DND-41 (cell line): Measurements from ENCODE around the gene KIF1A.

Experiments
- ATAC-seq: fragments of 200-7000 bp; cut with Tn5 transposase; 3 replicates; pipeline ENCODE4 v1.9.1; 2021; ENCODE audit warnings: low read depth; ENCODE audit not compliant: insufficient read depth
- DNase-seq: peaks from one replicate; pipeline ENCODE4 v3.0.0-alpha.2; 2020
- H2AFZ ChIP-seq: 2 replicates; pipeline ENCODE4 v1.6.0; 2012; ENCODE audit warnings: low read depth, low read length
- H3K27ac ChIP-seq: 2 replicates; pipeline ENCODE4 v1.5.1; 2012; ENCODE audit warnings: low read length, inconsistent platforms
- H3K27me3 ChIP-seq: fragments of 200-600 bp; sonication (generic); 2 replicates; pipeline ENCODE4 v1.6.0; 2012; ENCODE audit warnings: low read length, mild to moderate bottlenecking, inconsistent platforms; ENCODE audit not compliant: insufficient read depth, poor library complexity
- H3K36me3 ChIP-seq: 2 replicates; pipeline ENCODE4 v1.5.1; 2012; ENCODE audit warnings: low read length, inconsistent platforms; ENCODE audit not compliant: insufficient read depth
- H3K4me1 ChIP-seq: 2 replicates; pipeline ENCODE4 v1.5.1; 2012; ENCODE audit warnings: mild to moderate bottlenecking, low read length; ENCODE audit not compliant: insufficient read depth
- H3K4me2 ChIP-seq: 2 replicates; pipeline ENCODE4 v1.6.0; 2012; ENCODE audit warnings: mild to moderate bottlenecking, moderate library complexity, low read length, inconsistent platforms; ENCODE audit not compliant: insufficient read depth
- H3K4me3 ChIP-seq, 2 experiments: fragments of 200-600 bp in 1 of 2; shearing (Covaris generic) in 1 of 2; 2 replicates each; pipeline ENCODE4 v1.5.1; 2012 to 2016; ENCODE audit warnings: inconsistent platforms in 2 of 2, low read length in 2 of 2, mild to moderate bottlenecking in 2 of 2, low read depth in 1 of 2, moderate library complexity in 1 of 2
- H3K79me2 ChIP-seq: 2 replicates; pipeline ENCODE4 v1.6.0; 2012; ENCODE audit warnings: low read length, inconsistent platforms; ENCODE audit not compliant: insufficient read depth
- H3K9ac ChIP-seq: 2 replicates; pipeline ENCODE4 v1.6.0; 2012; ENCODE audit warnings: low read depth, mild to moderate bottlenecking, inconsistent platforms, low read length, moderate library complexity
- H3K9me3 ChIP-seq: 2 replicates; pipeline ENCODE4 v1.5.1; 2012; ENCODE audit warnings: low read length, moderate library complexity, mild to moderate bottlenecking, inconsistent platforms; ENCODE audit not compliant: insufficient read depth, severe bottlenecking
- H4K20me1 ChIP-seq: 2 replicates; pipeline ENCODE4 v1.6.0; 2012; ENCODE audit warnings: low read length; ENCODE audit not compliant: insufficient read depth
- EZH2 ChIP-seq: IDR thresholded peaks from 3 replicates; pipeline ENCODE4 v1.6.1; 2012; ENCODE audit warnings: borderline replicate concordance, low read depth, mild to moderate bottlenecking, moderate library complexity, low read length, inconsistent platforms; ENCODE audit not compliant: severe bottlenecking
- TF ChIP-seq, protein P1 (sequence below): IDR thresholded peaks from 2 replicates; pipeline ENCODE4 v1.5.1; 2012; ENCODE audit warnings: borderline replicate concordance, low read length, moderate library complexity, mild to moderate bottlenecking; ENCODE audit not compliant: poor library complexity, severe bottlenecking; ENCODE audit errors: extremely low read depth

Gene KIF1A

DNA sequence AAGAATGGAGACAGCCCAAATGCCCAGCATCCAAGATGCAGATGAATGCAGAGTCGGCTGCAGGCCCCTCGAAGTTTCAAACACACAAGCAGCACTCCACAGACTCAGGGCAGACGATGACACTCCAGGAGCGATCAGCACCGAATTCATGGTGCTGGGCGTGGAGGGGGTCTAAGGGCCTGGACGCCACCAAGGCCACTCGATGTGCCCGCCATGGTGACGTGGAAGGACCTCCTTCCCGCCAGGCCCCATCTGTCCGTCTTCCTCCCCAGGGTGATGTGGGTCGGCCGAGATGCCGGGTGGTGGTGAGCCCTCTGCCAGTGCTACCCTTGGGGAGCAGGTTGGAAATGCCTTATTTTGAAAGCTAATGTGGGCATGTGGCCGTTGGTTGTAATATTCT lies 9.4 kb downstream of the KIF1A start:
- H4K20me1 ChIP-seq: no peaks in the 10 kb centered on the region
- H3K9ac ChIP-seq: no peak overlapping the region
- no peaks in the 10 kb centered on the region for H3K27me3 ChIP-seq
- H3K4me2 ChIP-seq: no peak overlapping the region
- H3K9me3 ChIP-seq: peaks cover 15% of the 10 kb centered on the region
- H3K79me2 ChIP-seq: no peaks in the 10 kb centered on the region
- no peaks in the 10 kb centered on the region for H3K4me1 ChIP-seq
- H2AFZ ChIP-seq: no peak overlapping the region
- no peak overlapping the region for H3K27ac ChIP-seq
- DNase-seq: no peak
- H3K36me3 ChIP-seq: no peaks in the 10 kb centered on the region
- no peak for ATAC-seq
- H3K4me3 ChIP-seq: no peak overlapping the region
- no peak for TF ChIP-seq EZH2

DNA sequence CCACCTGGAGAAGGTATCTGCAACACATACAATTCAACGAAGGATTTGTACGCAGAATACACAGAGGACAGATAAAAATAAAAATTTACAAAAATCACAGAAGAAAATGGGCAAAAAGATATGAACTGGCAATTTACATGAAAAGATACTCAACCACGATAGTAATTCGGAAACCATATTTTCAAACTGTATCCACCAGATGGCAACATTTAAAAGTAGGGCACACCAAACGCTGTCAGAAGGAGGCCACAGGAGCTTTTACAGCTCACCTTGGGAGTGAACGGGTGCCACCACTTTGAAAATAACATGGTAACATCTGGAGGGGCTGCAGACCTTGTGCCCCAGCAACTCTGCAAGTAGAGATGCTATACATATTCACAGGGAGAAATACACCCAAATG lies 9.8 kb downstream of the KIF1A start:
- TF ChIP-seq, protein P1, sequence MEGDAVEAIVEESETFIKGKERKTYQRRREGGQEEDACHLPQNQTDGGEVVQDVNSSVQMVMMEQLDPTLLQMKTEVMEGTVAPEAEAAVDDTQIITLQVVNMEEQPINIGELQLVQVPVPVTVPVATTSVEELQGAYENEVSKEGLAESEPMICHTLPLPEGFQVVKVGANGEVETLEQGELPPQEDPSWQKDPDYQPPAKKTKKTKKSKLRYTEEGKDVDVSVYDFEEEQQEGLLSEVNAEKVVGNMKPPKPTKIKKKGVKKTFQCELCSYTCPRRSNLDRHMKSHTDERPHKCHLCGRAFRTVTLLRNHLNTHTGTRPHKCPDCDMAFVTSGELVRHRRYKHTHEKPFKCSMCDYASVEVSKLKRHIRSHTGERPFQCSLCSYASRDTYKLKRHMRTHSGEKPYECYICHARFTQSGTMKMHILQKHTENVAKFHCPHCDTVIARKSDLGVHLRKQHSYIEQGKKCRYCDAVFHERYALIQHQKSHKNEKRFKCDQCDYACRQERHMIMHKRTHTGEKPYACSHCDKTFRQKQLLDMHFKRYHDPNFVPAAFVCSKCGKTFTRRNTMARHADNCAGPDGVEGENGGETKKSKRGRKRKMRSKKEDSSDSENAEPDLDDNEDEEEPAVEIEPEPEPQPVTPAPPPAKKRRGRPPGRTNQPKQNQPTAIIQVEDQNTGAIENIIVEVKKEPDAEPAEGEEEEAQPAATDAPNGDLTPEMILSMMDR: no peak
- TF ChIP-seq EZH2: no peak

DNA sequence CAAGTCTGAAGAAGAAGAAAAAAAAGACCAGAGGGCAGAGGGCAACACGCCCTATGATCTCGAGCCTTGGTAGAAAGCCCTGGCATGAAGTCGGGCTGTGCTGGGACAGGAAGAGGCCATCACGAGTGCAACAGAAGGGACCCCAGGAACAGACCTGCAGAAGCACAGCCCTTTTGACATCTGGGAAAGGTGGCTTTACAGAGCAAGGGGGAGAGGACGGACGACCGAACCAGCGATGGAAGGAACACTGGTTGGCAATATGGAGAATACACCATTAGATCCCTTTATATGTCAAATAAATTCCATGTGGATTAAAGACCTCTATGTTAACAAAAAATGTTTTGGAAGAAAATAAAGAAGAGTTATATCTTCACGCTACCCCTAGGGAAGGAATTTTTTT lies 10.7 kb downstream of the KIF1A start:
- H3K27me3 ChIP-seq: no peaks in the 10 kb centered on the region
- H3K9me3 ChIP-seq: peaks cover 13% of the 10 kb centered on the region
- no peak overlapping the region for H3K4me3 ChIP-seq
- DNase-seq: no peak
- no peaks in the 10 kb centered on the region for H4K20me1 ChIP-seq
- no peak overlapping the region for H3K4me2 ChIP-seq
- no peaks in the 10 kb centered on the region for H3K4me1 ChIP-seq
- no peak for ATAC-seq
- H3K27ac ChIP-seq: no peak overlapping the region
- no peak overlapping the region for H2AFZ ChIP-seq
- TF ChIP-seq EZH2: no peak
- TF ChIP-seq, protein P1: no peak
- H3K36me3 ChIP-seq: no peaks in the 10 kb centered on the region
- no peak overlapping the region for H3K9ac ChIP-seq
- H3K79me2 ChIP-seq: no peaks in the 10 kb centered on the region

More for the DNA sequence above, 9.8 kb downstream of the KIF1A start:
- H3K9me3 ChIP-seq: peaks cover 15% of the 10 kb centered on the region
- H4K20me1 ChIP-seq: no peaks in the 10 kb centered on the region
- no peak overlapping the region for H3K4me3 ChIP-seq
- no peaks in the 10 kb centered on the region for H3K36me3 ChIP-seq
- no peak overlapping the region for H3K27ac ChIP-seq
- no peak overlapping the region for H2AFZ ChIP-seq
- no peaks in the 10 kb centered on the region for H3K4me1 ChIP-seq
- H3K27me3 ChIP-seq: no peaks in the 10 kb centered on the region
- no peak overlapping the region for H3K4me2 ChIP-seq
- DNase-seq (no peak), ATAC-seq (no peak)
- H3K9ac ChIP-seq: no peak overlapping the region
- H3K79me2 ChIP-seq: no peaks in the 10 kb centered on the region

DNA sequence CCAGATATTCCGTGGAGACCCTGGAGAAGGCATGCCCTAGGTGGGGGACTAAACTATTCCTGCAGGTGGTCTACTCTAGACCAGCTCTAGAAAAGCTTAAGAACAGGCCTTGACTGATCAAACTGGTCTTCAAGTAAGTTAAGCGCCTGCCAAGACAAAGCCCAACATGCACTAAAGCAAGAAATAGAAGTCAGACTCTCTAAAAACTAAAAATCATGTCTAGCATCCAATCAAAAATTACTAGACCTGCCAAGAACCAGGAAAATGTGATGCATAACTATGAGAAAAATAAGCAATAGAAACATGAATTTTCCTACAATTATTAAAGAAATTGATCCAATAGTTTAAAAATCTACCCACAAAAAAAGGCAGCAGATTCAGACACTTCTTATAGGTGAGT lies 13.6 kb downstream of the KIF1A start:
- Histone ChIP-seq H3K9me3 (no peaks in the 10 kb centered on the region), H3K4me3 (no peak overlapping the region), H3K4me2 (no peak overlapping the region), H3K36me3 (no peaks in the 10 kb centered on the region), H3K27me3 (peaks cover 7% of the 10 kb centered on the region), H3K4me1 (no peaks in the 10 kb centered on the region), H3K27ac (no peak overlapping the region), H3K9ac (no peak overlapping the region), H2AFZ (no peak overlapping the region), H3K79me2 (no peaks in the 10 kb centered on the region), H4K20me1 (no peaks in the 10 kb centered on the region)
- no peak for DNase-seq
- no peak for ATAC-seq
- no peak for TF ChIP-seq EZH2
